H1 (cell line): ENCODE measurements around the gene CAPN7. TPM values are rescaled to one million over a fixed set of nuclear protein-coding genes. Genes with fewer than 3 reads are reported as not detected.

Experiments used
- CTCF ChIA-PET: fragments of 300-600 bp; sonication (Branson Sonifier 250); formaldehyde crosslinking; loops from one replicate; lab custom pipeline; 2021; ENCODE audit not compliant: partially characterized antibody; lab: Charles Lee
- POLR2A ChIA-PET: fragments of 300-600 bp; sonication (Branson Sonifier 250); formaldehyde crosslinking; loops from one replicate; lab custom pipeline; 2021; ENCODE audit warnings: inconsistent platforms; ENCODE audit not compliant: partially characterized antibody; lab: Charles Lee
- DNase-seq, 2 experiments: peaks; one replicate each; pipeline versions ENCODE4 v3.0.0 to v3.0.0-alpha.2; 2010 to 2022; ENCODE audit warnings: low spot score in 2 of 2, low read depth in 1 of 2, mixed read lengths in 1 of 2
- FAIRE-seq: peaks from 2 replicates; lab custom pipeline; 2011; peaks lifted over from hg19 to GRCh38; lab: Jason Lieb, UNC
- H2AFZ ChIP-seq: 2 replicates; pipeline ENCODE4 v1.8.1; 2012; ENCODE audit warnings: low read length, inconsistent platforms
- H2AK5ac ChIP-seq: 2 replicates; pipeline ENCODE4 v1.6.1; 2013; ENCODE audit warnings: low read depth, low read length
- H2BK120ac ChIP-seq: replicated peaks from 2 replicates; pipeline ENCODE3; 2013; ENCODE audit warnings: low read depth, low read length, inconsistent platforms
- H2BK12ac ChIP-seq: 2 replicates; pipeline ENCODE4 v1.6.1; 2013; ENCODE audit warnings: low read depth, low read length
- H2BK15ac ChIP-seq: 2 replicates; pipeline ENCODE4 v1.6.1; 2013; ENCODE audit warnings: low read length
- H2BK20ac ChIP-seq: 2 replicates; pipeline ENCODE4 v1.6.1; 2013; ENCODE audit warnings: low read length
- H2BK5ac ChIP-seq: 2 replicates; pipeline ENCODE4 v1.6.1; 2013; ENCODE audit warnings: low read depth, low read length
- H3K14ac ChIP-seq: 2 replicates; pipeline ENCODE4 v1.6.1; 2013; ENCODE audit warnings: inconsistent platforms; ENCODE audit not compliant: insufficient read length
- H3K18ac ChIP-seq: 2 replicates; pipeline ENCODE4 v1.6.1; 2013; ENCODE audit warnings: low read length; ENCODE audit errors: extremely low read depth
- H3K23ac ChIP-seq: 2 replicates; pipeline ENCODE4 v1.6.1; 2013; ENCODE audit warnings: inconsistent platforms; ENCODE audit not compliant: insufficient read length
- H3K23me2 ChIP-seq: 2 replicates; pipeline ENCODE4 v1.6.1; 2013; ENCODE audit warnings: low read depth, low read length
- H3K27ac ChIP-seq: 2 replicates; pipeline ENCODE4 v1.6.1; 2011; ENCODE audit warnings: low read depth, low read length, inconsistent platforms
- H3K27me3 ChIP-seq, 4 experiments: replicated peaks in 1 of 4; 1 replicate in 1 of 4; 2 replicates in 3 of 4; pipeline versions ENCODE4 v1.6.1 to v1.8.1; 2011 to 2013; ENCODE audit warnings: low read length in 3 of 4, mild to moderate bottlenecking in 3 of 4, inconsistent platforms in 2 of 4, mixed read lengths in 2 of 4, moderate library complexity in 1 of 4; ENCODE audit not compliant: control insufficient read depth in 3 of 4, insufficient read depth in 3 of 4; ENCODE audit errors: extremely low read depth in 1 of 4
- H3K36me3 ChIP-seq, 4 experiments: 2 replicates each; pipeline versions ENCODE4 v1.6.1 to v1.8.1; 2011 to 2013; ENCODE audit warnings: mild to moderate bottlenecking in 4 of 4, low read length in 3 of 4, moderate library complexity in 2 of 4, control low read depth in 1 of 4, inconsistent platforms in 1 of 4; ENCODE audit not compliant: insufficient read depth in 4 of 4, control insufficient read depth in 2 of 4
- H3K4ac ChIP-seq: replicated peaks from 2 replicates; pipeline ENCODE3; 2013; ENCODE audit warnings: low read length, low read depth, mixed read lengths, inconsistent platforms; ENCODE audit not compliant: insufficient read length
- H3K4me1 ChIP-seq, 4 experiments: replicated peaks in 1 of 4; 1 replicate in 1 of 4; 2 replicates in 3 of 4; pipeline versions ENCODE4 v1.6.1 to v1.8.1; 2011 to 2013; ENCODE audit warnings: low read length in 3 of 4, inconsistent platforms in 2 of 4, mixed read lengths in 1 of 4; ENCODE audit not compliant: insufficient read depth in 4 of 4, control insufficient read depth in 3 of 4
- H3K4me2 ChIP-seq, 2 experiments: 2 replicates each; pipeline versions ENCODE4 v1.6.1 to v1.8.1; 2011 to 2013; ENCODE audit warnings: low read depth in 2 of 2, low read length in 2 of 2, control low read depth in 1 of 2, inconsistent platforms in 1 of 2, mild to moderate bottlenecking in 1 of 2; ENCODE audit not compliant: insufficient read depth in 1 of 2
- H3K4me3 ChIP-seq, 4 experiments: fragments of 200-600, 300-600 bp in 1 of 4; sonication (generic), shearing (Covaris generic), sonication (Bioruptor Twin) in 1 of 4; 2 replicates each; pipeline versions ENCODE4 v1.5.1 to v1.8.1; 2011 to 2016; ENCODE audit warnings: low read length in 4 of 4, low read depth in 3 of 4, control low read depth in 2 of 4, inconsistent platforms in 2 of 4, mild to moderate bottlenecking in 2 of 4, mixed read lengths in 1 of 4, moderate library complexity in 1 of 4; ENCODE audit not compliant: insufficient read depth in 2 of 4; ENCODE audit errors: extremely low read depth in 1 of 4
- H3K56ac ChIP-seq: replicated peaks from 2 replicates; pipeline ENCODE3; 2013; ENCODE audit warnings: low read depth, mild to moderate bottlenecking, mixed read lengths, low read length, inconsistent platforms; ENCODE audit not compliant: insufficient read length
- H3K79me1 ChIP-seq: 2 replicates; pipeline ENCODE4 v1.6.1; 2013; ENCODE audit warnings: low read depth, low read length, control low read depth
- H3K79me2 ChIP-seq, 2 experiments: 2 replicates each; pipeline versions ENCODE4 v1.6.1 to v1.8.1; 2012 to 2013; ENCODE audit warnings: low read length in 2 of 2, mild to moderate bottlenecking in 2 of 2, inconsistent platforms in 1 of 2; ENCODE audit not compliant: insufficient read depth in 2 of 2, control insufficient read depth in 1 of 2
- H3K9ac ChIP-seq, 4 experiments: replicated peaks in 1 of 4; 1 replicate in 1 of 4; 2 replicates in 3 of 4; pipeline versions ENCODE4 v1.6.1 to v1.8.1; 2011 to 2013; ENCODE audit warnings: low read depth in 3 of 4, low read length in 3 of 4, control low read depth in 2 of 4, mild to moderate bottlenecking in 2 of 4, moderate library complexity in 2 of 4, inconsistent platforms in 1 of 4; ENCODE audit errors: extremely low read depth in 1 of 4
- H3K9me3 ChIP-seq, 2 experiments: 2 replicates each; pipeline versions ENCODE4 v1.6.1 to v1.8.1; 2012 to 2013; ENCODE audit warnings: mild to moderate bottlenecking in 2 of 2, moderate library complexity in 2 of 2, control low read depth in 1 of 2, inconsistent platforms in 1 of 2, low read depth in 1 of 2, low read length in 1 of 2, mixed read lengths in 1 of 2; ENCODE audit not compliant: insufficient read depth in 2 of 2
- H4K20me1 ChIP-seq, 2 experiments: replicated peaks in 1 of 2; 2 replicates each; pipeline versions ENCODE3 to v1.8.1; 2011 to 2013; ENCODE audit warnings: inconsistent platforms in 2 of 2, low read length in 2 of 2, mild to moderate bottlenecking in 1 of 2; ENCODE audit not compliant: insufficient read depth in 2 of 2, control insufficient read depth in 1 of 2
- H4K5ac ChIP-seq: 2 replicates; pipeline ENCODE4 v1.6.1; 2013; ENCODE audit warnings: low read length, low read depth, mixed read lengths, inconsistent platforms; ENCODE audit not compliant: insufficient read length
- H4K8ac ChIP-seq: 2 replicates; pipeline ENCODE4 v1.8.0; 2013; ENCODE audit warnings: mild to moderate bottlenecking, moderate library complexity, low read length, inconsistent platforms; ENCODE audit not compliant: insufficient read depth; ENCODE audit errors: extremely low read depth
- H4K91ac ChIP-seq: replicated peaks from 2 replicates; pipeline ENCODE3; 2013; ENCODE audit warnings: low read length, mixed read lengths, inconsistent platforms; ENCODE audit not compliant: insufficient read length
- KDM4A ChIP-seq: IDR thresholded peaks from one replicate; pipeline ENCODE4 v1.7.1; 2012; ENCODE audit warnings: low read depth, mild to moderate bottlenecking, moderate library complexity, low read length, inconsistent platforms; ENCODE audit not compliant: severe bottlenecking
- RXRA ChIP-seq: IDR thresholded peaks from 2 replicates; pipeline ENCODE4 v1.6.1; 2011; ENCODE audit warnings: low read depth, mild to moderate bottlenecking, low read length, moderate library complexity; ENCODE audit not compliant: insufficient read depth
- WGBS, 2 experiments: shearing (Covaris generic) in 1 of 2; methylation state at CpG; one replicate each; pipeline versions ENCODE4 v1.1.6 to v1.1.7; 2013 to 2015; ENCODE audit warnings: low lambda C conversion rate in 2 of 2, mixed read lengths in 2 of 2, inconsistent platforms in 1 of 2, low coverage in 1 of 2, missing lambda C conversion rate in 1 of 2; ENCODE audit not compliant: insufficient replicate concordance in 2 of 2, insufficient coverage in 1 of 2, insufficient read length in 1 of 2; ENCODE audit errors: extremely low coverage in 1 of 2, missing lambda C conversion rate in 1 of 2; 5-methylcytosine and 5-hydroxymethylcytosine counted together
- polyA plus RNA-seq, 7 experiments: library from polyadenylated mRNA; depleted of rRNA in 3 of 7; stranded (reverse) in 5 of 7; unstranded in 2 of 7; fragments of >200 nt in 5 of 7; fragments of 200-250 nt in 2 of 7; gene quantifications; 1 replicate in 5 of 7; 2 replicates in 1 of 7; 4 replicates in 1 of 7; pipeline versions ENCODE4 v1.2.1 to v1.2.3, GENCODE V29; 2011 to 2013; ENCODE audit warnings: missing spikeins in 2 of 7, mixed read lengths in 2 of 7
- total RNA-seq: library from RNA; stranded (reverse); fragmentation: NEBNext Ultra II Directional; extraction: Animal tissue kit (Norgen Biotek cat#: 25700); gene quantifications from 2 replicates; pipeline ENCODE4 v1.2.1, GENCODE V29; 2021
- TF ChIP-seq, protein P1 (sequence below): IDR thresholded peaks from 2 replicates; pipeline ENCODE4 v1.6.1; 2012; ENCODE audit warnings: low read length, inconsistent platforms

The CAPN7 gene
- total and polyA plus RNA-seq, 2 of the 8 experiments (the other 6 are each of a cell fraction or from before 2014, with no cell fraction given), result 5.3 to 13.2 TPM

DNA sequence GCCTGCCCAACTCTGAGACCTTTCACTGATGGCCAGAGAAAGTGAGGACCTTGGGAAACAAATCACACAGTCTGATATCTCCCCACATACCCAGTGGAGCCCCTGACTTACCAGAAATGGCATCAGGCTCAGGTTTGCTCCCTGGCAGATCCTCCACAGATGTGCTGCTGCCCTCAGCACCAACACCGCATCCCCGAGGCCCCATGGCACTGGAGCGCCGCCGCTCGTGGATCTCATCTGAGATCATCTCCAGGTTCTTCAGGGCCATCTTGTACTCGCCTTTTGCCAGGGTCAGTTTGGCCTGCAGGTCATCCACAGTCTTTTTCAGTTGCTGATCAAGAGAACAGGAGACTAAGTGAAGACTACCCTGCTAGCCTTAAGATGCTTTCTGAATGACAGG is 52.7 kb downstream of the CAPN7 start:
- CTCF ChIA-PET, result interaction anchor here (1.4 to 5.9 kb wide), 4 partner anchors 10 to 150 kb away, joined by 3 to 42 read pairs (median 6); no protein-coding TSS in a partner anchor
- 88% methylated on average over 7 of the region's 7 CpGs; no CpG with 5 or more reads in 1 of the 2 experiments for WGBS, 2 experiments
- no peak overlapping the region for H3K18ac ChIP-seq

More for the DNA sequence above, 52.7 kb downstream of the CAPN7 start:
- DNase-seq, result no peak
- Histone ChIP-seq H2BK20ac (no peak overlapping the region), H3K14ac (no peak overlapping the region), H2AFZ (no peak overlapping the region), H3K23me2 (no peaks in the 10 kb centered on the region), H4K91ac (no peak overlapping the region), H3K9me3 (no peaks in the 10 kb centered on the region), H4K20me1 (peaks cover 0 to 2% of the 10 kb centered on the region in 2 experiments), H3K4me3 (no peak overlapping the region), H3K79me2 (no peaks in the 10 kb centered on the region), H3K56ac (no peak overlapping the region), H3K79me1 (no peaks in the 10 kb centered on the region; the same call in 1 of the 2 replicates), H3K36me3 (peaks cover 4 to 23% (median 13%) of the 10 kb centered on the region in 4 experiments; a peak in 7 of 8 replicates), H2BK120ac (no peak overlapping the region), H4K8ac (no peak overlapping the region; the same call in 1 of the 2 replicates), H2AK5ac (no peak overlapping the region), H3K23ac (no peak overlapping the region), H2BK15ac (no peak overlapping the region), H3K4me2 (no peak overlapping the region), H3K27ac (no peak overlapping the region), H2BK5ac (no peak overlapping the region)
- FAIRE-seq, result no peak
- TF ChIP-seq KDM4A, result no peak
- no peak for TF ChIP-seq RXRA
- TF ChIP-seq, protein P1, sequence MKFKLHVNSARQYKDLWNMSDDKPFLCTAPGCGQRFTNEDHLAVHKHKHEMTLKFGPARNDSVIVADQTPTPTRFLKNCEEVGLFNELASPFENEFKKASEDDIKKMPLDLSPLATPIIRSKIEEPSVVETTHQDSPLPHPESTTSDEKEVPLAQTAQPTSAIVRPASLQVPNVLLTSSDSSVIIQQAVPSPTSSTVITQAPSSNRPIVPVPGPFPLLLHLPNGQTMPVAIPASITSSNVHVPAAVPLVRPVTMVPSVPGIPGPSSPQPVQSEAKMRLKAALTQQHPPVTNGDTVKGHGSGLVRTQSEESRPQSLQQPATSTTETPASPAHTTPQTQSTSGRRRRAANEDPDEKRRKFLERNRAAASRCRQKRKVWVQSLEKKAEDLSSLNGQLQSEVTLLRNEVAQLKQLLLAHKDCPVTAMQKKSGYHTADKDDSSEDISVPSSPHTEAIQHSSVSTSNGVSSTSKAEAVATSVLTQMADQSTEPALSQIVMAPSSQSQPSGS, result no peak
- TF ChIP-seq, all 59 proteins: peak for 0
- Histone ChIP-seq H4K5ac (no peak overlapping the region), H3K27me3 (no peaks in the 10 kb centered on the region), H3K4ac (no peak overlapping the region), H3K4me1 (no peaks in the 10 kb centered on the region), H2BK12ac (no peak overlapping the region), H3K9ac (no peak overlapping the region)
- POLR2A ChIA-PET, result no interaction called here
